GM11168 (cell line): ENCODE data around the gene SPATA32.
"Not testable (repeated sequence)": the region's sequence is repeated elsewhere in the genome, so short reads cannot be mapped to it uniquely, and the experiment has no call there.

Experiments
- in situ Hi-C: fragments of 300-500 bp; cut with MboI; formaldehyde crosslinking; loops from one replicate; pipeline ENCODE4 v1.12.0; 2022; ENCODE audit warnings: low sequenced_read_pairs; ENCODE audit not compliant: unreplicated experiment

Gene SPATA32

GRCh38 chr17:45261577-45262515 is at the start of gene SPATA32:
Gene SPATA32, minus strand, starts transcription at chr17:45262094. Its CDS starts 78 bp downstream, at chr17:45262016.
- in situ Hi-C loops, result no loop called here

DNA sequence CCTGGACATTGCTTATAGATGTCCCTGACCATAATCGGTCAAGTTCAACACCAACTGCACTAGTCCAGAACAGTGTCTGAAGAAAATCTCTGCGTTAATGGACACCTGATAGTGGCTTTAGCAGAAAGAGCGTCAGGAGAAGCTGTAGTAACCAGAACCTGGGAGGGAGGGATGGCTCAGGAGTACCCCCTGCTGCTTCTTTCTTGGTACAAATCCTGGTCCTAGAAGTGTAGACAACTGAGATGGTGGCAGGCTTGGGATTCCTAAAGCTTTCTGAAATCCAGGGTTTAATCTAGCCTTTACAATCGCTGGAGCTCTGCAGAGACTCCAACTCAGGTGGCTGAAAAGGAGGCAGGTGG is 49.5 kb upstream of the SPATA32 start:
- in situ Hi-C loops, result no loop called here

GRCh38 chr17:45310380-45311324 is 48.8 kb upstream of the SPATA32 start:
- in situ Hi-C loops, result no loop called here

DNA sequence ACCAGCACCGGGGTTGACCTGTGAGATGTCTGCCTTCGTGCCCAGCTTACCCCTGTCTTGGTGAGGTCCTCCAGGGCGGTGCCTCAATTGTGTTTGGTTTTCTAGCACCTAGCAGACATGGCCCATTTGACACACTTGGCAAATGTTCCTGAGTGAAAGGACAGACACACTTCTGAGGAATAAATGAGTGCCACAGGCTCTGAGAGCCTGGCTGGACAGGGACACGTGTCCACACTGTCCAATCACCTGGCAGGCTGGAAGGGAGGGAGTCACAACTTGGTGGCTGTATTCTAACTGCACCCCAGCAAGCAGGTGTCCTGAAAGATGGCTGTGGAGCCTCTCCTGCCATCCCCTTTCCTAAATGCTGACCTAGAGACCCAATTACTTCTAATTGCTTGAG is 47.5 kb upstream of the SPATA32 start:
- in situ Hi-C loops, result no loop called here

GRCh38 chr17:45308840-45309239 is 46.9 kb upstream of the SPATA32 start:
- in situ Hi-C loops, result no loop called here

- in situ Hi-C loops, result no loop called here
Measured at GRCh38 chr17:45308016-45308365, 46.1 kb upstream of the SPATA32 start.

DNA sequence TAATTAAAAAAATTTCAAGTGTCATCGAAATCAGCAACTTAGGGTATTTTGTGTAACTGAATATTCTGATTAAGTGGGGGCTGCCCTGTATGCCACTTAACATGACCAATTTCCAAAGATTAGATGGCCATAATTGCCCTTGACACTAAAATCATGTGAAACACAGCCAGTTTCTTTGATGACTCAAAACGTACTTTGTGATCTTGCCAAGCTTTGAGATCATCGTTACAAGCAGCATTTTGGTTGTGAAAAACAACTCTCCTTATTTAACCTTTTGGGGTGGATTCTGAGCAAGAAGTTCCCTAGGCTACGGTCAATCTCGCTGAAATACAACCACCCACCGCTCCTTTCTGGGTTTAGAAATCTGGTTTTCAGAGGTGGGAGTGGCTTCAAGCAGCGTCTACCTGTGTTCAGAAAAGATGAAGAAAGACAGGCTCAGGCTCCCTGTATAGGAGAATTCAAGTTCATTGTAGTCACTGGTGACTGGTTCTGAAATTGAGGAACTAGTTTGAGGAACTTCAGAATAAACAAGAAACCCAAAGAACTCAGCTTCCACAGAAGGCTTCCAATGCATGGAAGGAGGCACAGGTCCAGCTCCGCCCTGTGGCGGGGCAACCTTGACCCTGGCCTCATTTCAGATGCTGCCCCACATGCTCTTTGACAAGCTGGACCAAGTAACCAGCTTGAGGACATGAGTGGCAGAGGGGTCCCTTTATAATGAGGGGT is 45.6 kb upstream of the SPATA32 start:
- in situ Hi-C loops, result no loop called here

DNA sequence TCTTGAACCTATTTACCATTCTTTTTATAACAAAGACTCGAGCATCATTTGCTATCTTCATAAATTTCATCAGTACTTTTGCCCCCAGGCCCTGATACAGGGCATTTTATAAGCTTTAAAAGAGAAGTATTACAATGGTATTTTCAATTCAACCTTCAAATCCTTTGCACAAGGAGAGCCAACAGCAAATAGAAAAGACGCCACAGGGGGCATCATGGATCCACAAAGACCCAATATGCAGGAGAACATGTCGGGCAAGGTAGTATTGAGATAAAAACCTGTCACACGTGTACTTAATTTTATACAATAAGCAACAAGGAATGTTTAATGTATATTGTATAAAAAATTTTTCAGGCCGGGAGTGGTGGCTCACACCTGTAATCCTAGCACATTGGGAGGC is 44.7 kb upstream of the SPATA32 start:
- in situ Hi-C loops, result no loop called here

GRCh38 chr17:45306094-45306493 is 44.2 kb upstream of the SPATA32 start:
- in situ Hi-C loops, result no loop called here

GRCh38 chr17:45305530-45306087 is 43.7 kb upstream of the SPATA32 start:
- in situ Hi-C loops, result no loop called here

- in situ Hi-C loops, result no loop called here
Measured at GRCh38 chr17:45302649-45303173, 40.8 kb upstream of the SPATA32 start.

DNA sequence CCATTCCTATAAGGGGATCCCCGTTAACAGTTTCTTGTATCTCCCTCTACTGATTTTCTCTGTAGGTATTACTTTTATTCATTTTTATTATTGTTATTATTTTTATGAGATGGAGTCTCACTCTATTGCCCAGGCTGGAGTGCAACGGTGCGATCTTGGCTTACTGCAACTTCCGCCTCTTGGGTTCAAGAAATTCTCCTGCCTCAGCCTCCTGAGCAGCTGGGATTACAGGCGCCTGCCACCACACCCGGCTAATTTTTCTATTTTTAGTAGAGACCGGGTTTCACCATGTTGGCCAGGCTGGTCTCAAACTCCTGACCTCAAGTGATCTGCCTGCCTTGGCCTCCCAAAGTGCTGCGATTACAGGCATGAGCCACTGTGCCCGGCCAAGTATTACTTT is 40.3 kb upstream of the SPATA32 start:
- in situ Hi-C loops, result not testable (repeated sequence)

- in situ Hi-C loops, result no loop called here
Measured at GRCh38 chr17:45301674-45302073, 39.8 kb upstream of the SPATA32 start.

GRCh38 chr17:45300060-45300751 is 38.3 kb upstream of the SPATA32 start:
- in situ Hi-C loops, result no loop called here

DNA sequence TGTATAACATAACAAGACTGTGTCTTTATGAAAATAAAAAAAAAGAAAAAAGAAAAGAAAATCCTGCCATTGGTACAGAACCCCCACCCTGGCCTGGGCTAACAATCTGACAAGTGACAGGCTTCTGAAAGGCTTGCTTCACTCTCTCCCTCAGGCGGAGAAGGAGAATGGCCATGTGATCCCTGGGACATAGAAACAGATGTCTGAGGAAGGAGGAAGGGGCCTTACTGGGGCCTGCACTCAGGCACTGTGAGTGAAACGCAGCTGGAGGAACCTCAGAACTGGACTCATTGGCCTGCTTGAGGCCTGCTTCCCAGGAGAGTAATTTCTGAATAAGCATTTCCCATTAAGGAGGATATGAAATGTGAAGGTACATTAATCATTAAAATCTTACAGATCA is 37.5 kb upstream of the SPATA32 start:
- in situ Hi-C loops, result no loop called here

- in situ Hi-C loops, result no loop called here
Measured at GRCh38 chr17:45298546-45299285, 36.8 kb upstream of the SPATA32 start.

DNA sequence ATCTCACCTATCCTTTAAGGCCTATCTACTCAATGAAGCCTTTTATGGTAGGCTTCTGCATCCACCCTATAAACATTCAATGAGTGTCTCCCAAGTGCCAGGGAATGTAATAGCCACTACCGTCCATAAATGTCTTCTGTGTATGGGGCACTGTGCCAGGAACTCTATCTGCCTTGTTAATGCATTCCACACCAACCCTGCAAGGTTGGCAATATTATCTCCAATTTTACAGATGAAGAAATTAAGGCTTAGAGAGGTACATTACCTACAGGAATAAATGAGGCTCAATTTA is 34.9 kb upstream of the SPATA32 start:
- in situ Hi-C loops, result no loop called here

- in situ Hi-C loops, result no loop called here
Measured at GRCh38 chr17:45296003-45296832, 34.3 kb upstream of the SPATA32 start.
